Measurements from ENCODE around the gene ZNF740.

Gene ZNF740

DNA sequence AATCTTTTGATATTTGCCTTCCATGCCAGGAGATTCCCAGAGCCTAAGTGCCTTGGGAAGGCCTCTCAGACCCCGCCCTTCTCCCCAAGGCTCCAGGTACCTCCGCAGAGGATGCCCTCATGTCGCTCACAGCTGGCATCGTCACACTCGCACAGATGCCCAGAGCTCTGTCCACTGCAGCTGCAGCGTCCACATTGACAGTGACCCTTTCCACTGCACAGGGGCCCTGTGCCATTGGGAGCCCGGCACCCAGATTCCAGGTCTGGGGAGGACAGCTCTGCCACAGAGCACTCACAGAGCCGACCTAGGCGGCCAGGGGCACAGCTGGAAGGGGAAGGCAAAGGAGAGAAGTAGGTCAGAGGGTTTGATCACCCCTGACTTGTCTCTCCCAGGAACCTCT, 12.5 kb downstream of the ZNF740 start:
- Histone ChIP-seq H3K27ac (ENCODE audit: low read depth, low read length) (no peak overlapping the region), H3F3A (ENCODE audit: control insufficient read depth, insufficient read depth) (peaks cover 10% of the 10 kb centered on the region), H3K9me3 (ENCODE audit: control insufficient read depth, insufficient read depth, low read length) (no peaks in the 10 kb centered on the region), H3K9me2 (replicated peaks; ENCODE audit: control insufficient read depth, low read length) (no peaks in the 10 kb centered on the region), H3K36me3 (ENCODE audit: control insufficient read depth, low read length) (peaks cover 62% of the 10 kb centered on the region), H3K79me2 (ENCODE audit: control insufficient read depth, low read length) (no peaks in the 10 kb centered on the region), H3K4me3 (ENCODE audit: low read length) (no peak overlapping the region), H4K20me1 (ENCODE audit: control insufficient read depth, insufficient read depth, low read depth, low read length) (no peaks in the 10 kb centered on the region), H3K27me3 (ENCODE audit: control insufficient read depth, low read length) (no peaks in the 10 kb centered on the region), H3K4me1 (ENCODE audit: control insufficient read depth, low read length) (peaks cover 17% of the 10 kb centered on the region), H3K4me2 (ENCODE audit: low read length) (no peak overlapping the region)
- no peak for TF ChIP-seq EZH2phosphoT487 (IDR thresholded peaks at IDR 0.05; ENCODE audit: borderline replicate concordance, low read length)
- TF ChIP-seq, protein P1, sequence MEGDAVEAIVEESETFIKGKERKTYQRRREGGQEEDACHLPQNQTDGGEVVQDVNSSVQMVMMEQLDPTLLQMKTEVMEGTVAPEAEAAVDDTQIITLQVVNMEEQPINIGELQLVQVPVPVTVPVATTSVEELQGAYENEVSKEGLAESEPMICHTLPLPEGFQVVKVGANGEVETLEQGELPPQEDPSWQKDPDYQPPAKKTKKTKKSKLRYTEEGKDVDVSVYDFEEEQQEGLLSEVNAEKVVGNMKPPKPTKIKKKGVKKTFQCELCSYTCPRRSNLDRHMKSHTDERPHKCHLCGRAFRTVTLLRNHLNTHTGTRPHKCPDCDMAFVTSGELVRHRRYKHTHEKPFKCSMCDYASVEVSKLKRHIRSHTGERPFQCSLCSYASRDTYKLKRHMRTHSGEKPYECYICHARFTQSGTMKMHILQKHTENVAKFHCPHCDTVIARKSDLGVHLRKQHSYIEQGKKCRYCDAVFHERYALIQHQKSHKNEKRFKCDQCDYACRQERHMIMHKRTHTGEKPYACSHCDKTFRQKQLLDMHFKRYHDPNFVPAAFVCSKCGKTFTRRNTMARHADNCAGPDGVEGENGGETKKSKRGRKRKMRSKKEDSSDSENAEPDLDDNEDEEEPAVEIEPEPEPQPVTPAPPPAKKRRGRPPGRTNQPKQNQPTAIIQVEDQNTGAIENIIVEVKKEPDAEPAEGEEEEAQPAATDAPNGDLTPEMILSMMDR (IDR thresholded peaks at IDR 0.05; ENCODE audit: low read depth, low read length, poor library complexity, severe bottlenecking) = no peak

DNA sequence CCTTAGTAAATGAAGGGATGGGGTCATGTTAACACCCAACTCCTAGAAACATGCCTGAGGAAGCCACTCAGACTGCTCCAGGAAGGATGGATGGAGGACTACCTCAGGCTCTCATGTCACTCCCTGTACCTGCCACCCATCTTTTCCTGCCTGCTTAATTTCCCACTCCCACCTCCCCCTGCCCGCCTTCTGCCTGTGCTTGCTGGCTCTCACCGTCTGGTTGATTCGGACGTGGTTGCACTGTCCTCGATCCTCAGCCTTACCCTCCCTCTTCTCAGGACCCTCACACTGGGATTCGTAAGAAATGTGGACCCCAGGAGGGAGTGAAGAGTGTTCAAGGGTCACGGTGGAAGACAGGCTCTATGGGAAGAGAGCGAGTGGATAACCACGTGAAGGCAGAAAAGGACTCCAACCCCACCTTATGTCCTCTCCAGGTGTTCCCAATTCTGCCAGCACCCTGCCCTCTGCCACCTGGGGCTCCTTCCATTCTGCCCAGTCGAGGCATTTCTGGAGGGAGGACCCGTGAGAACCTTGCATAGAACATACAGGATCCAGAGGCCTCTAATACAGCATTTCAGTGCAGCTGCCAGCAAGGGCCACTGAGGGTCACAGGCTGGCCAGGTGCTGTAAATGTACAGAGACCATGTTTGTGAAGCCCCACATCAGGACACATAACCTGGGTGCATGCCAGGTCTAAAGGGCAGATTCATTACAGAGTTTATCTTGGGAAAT, 13.6 kb downstream of the ZNF740 start:
- H3K27ac ChIP-seq (ENCODE audit: low read depth, low read length) = no peak overlapping the region
- no peaks in the 10 kb centered on the region for H3K9me2 ChIP-seq (replicated peaks; ENCODE audit: control insufficient read depth, low read length)
- H3K4me1 ChIP-seq (ENCODE audit: control insufficient read depth, low read length) = peaks cover 28% of the 10 kb centered on the region
- no peaks in the 10 kb centered on the region for H4K20me1 ChIP-seq (ENCODE audit: control insufficient read depth, insufficient read depth, low read depth, low read length)
- peaks cover 10% of the 10 kb centered on the region; the same call in 1 of the 2 replicates for H3F3A ChIP-seq (ENCODE audit: control insufficient read depth, insufficient read depth)
- H3K9me3 ChIP-seq (ENCODE audit: control insufficient read depth, insufficient read depth, low read length) = no peaks in the 10 kb centered on the region
- no peak overlapping the region for H3K4me3 ChIP-seq (ENCODE audit: low read length)
- no peaks in the 10 kb centered on the region for H3K79me2 ChIP-seq (ENCODE audit: control insufficient read depth, low read length)
- H3K27me3 ChIP-seq (ENCODE audit: control insufficient read depth, low read length) = no peaks in the 10 kb centered on the region
- TF ChIP-seq, protein P1 (IDR thresholded peaks at IDR 0.05; ENCODE audit: low read depth, low read length, poor library complexity, severe bottlenecking) = no peak
- no peak for TF ChIP-seq EZH2phosphoT487 (IDR thresholded peaks at IDR 0.05; ENCODE audit: borderline replicate concordance, low read length)
- H3K4me2 ChIP-seq (ENCODE audit: low read length) = no peak overlapping the region
- peaks cover 51% of the 10 kb centered on the region for H3K36me3 ChIP-seq (ENCODE audit: control insufficient read depth, low read length)

DNA sequence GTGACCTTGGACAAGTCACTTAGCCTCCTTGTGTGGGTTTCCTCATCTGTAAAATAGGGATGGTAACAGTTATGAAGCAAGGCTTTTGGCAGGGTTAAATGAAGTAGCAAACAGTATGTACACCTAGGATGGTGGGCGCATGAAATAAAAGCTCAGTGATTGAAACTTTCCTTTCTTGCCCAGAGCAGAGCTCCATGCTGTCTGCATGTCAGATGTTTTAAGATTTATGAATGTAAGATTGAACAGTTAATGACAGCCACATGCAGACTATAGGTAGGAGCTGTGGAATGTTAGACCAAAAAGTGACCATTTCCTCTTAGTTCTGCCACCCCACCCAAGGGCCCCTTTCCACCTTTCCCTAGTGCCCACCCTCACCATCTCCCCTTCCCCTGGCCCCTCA, 14.5 kb downstream of the ZNF740 start:
- H3K4me2 ChIP-seq (ENCODE audit: low read length) = no peak overlapping the region

More for the DNA sequence above, 14.5 kb downstream of the ZNF740 start:
- H3K4me1 ChIP-seq (ENCODE audit: control insufficient read depth, low read length) = peaks cover 36% of the 10 kb centered on the region
- H3K36me3 ChIP-seq (ENCODE audit: control insufficient read depth, low read length) = peaks cover 53% of the 10 kb centered on the region
- no peak overlapping the region for H3K4me3 ChIP-seq (ENCODE audit: low read length)
- peaks cover 10% of the 10 kb centered on the region; the same call in 1 of the 2 replicates for H3F3A ChIP-seq (ENCODE audit: control insufficient read depth, insufficient read depth)
- no peaks in the 10 kb centered on the region for H3K9me3 ChIP-seq (ENCODE audit: control insufficient read depth, insufficient read depth, low read length)
- no peaks in the 10 kb centered on the region for H3K79me2 ChIP-seq (ENCODE audit: control insufficient read depth, low read length)
- no peaks in the 10 kb centered on the region for H3K9me2 ChIP-seq (replicated peaks; ENCODE audit: control insufficient read depth, low read length)
- TF ChIP-seq, protein P1 (IDR thresholded peaks at IDR 0.05; ENCODE audit: low read depth, low read length, poor library complexity, severe bottlenecking) = no peak
- TF ChIP-seq EZH2phosphoT487 (IDR thresholded peaks at IDR 0.05; ENCODE audit: borderline replicate concordance, low read length) = no peak
- H3K27me3 ChIP-seq (ENCODE audit: control insufficient read depth, low read length) = no peaks in the 10 kb centered on the region
- H3K27ac ChIP-seq (ENCODE audit: low read depth, low read length) = no peak overlapping the region
- no peaks in the 10 kb centered on the region for H4K20me1 ChIP-seq (ENCODE audit: control insufficient read depth, insufficient read depth, low read depth, low read length)

Data from DOHH2 (cell line).